GM12873 (cell line): ENCODE results near the gene RNPC3.

Experiments used
- CTCF ChIP-seq: IDR thresholded peaks from 2 replicates; pipeline ENCODE4 v1.5.1; 2012; ENCODE audit warnings: low read depth, mild to moderate bottlenecking, moderate library complexity, low read length, control low read depth; ENCODE audit not compliant: insufficient read depth; ENCODE audit errors: missing control alignments

The RNPC3 gene

GRCh38 chr1:103583887-103584286 is 58.4 kb downstream of the RNPC3 start:
- no peak for TF ChIP-seq CTCF

- no peak for TF ChIP-seq CTCF
Observed at GRCh38 chr1:103584537-103584936, 59.0 kb downstream of the RNPC3 start.
